ENCODE measurements around the gene TTLL6. TPM values are rescaled to one million over a fixed set of nuclear protein-coding genes. Genes with fewer than 3 reads are reported as not detected.
"Not testable (repeated sequence)": the region's sequence is repeated elsewhere in the genome, so short reads cannot be mapped to it uniquely, and the experiment has no call there.

Gene TTLL6
- polyA plus RNA-seq, 1 donor from 2014 or later: not detected

DNA sequence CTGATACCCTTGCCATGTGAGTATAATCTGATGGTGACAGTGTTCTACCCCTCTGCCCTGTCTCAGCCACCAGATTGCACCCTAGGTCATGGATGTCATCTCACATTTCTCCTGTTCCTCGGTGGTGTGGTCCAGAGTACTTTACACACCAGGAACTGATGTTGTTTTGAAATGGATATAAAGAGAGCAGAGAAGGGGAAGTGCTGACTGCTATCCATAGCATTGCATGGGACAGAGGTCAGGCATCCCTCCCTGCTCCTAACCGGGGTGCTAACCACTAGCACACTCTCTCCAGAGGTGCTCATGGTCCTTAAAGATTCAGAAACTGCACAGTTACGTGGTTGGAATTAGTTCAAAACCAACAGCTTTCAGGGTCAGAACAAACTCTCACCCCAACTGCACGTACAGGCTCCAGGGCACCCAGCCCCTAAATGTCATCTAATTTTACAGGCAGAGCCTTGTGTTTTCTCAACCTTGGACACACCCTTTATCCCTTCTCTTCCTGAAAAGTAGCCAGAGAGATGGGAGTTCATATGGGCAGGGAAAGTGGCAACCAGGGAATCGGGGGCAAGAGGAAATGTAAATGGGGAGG is 16.3 kb downstream of the TTLL6 start:
- Histone ChIP-seq H3K9me2 (ENCODE audit: insufficient read depth, low read length) (no peaks in the 10 kb centered on the region), H3K4me3 (ENCODE audit: low read length) (no peak overlapping the region), H3K4me2 (ENCODE audit: low read length) (no peak overlapping the region), H3K79me2 (replicated peaks; ENCODE audit: insufficient read depth, low read length) (no peaks in the 10 kb centered on the region), H3K9ac (ENCODE audit: low read length) (no peak overlapping the region), H2AFZ (ENCODE audit: low read depth, low read length) (no peak overlapping the region), H3K27me3 (ENCODE audit: insufficient read depth, low read depth, low read length) (no peaks in the 10 kb centered on the region), H3K9me3 (ENCODE audit: low read length) (no peaks in the 10 kb centered on the region), H3F3A (ENCODE audit: insufficient read depth, low read length, poor library complexity, severe bottlenecking) (no peaks in the 10 kb centered on the region), H3K36me3 (ENCODE audit: insufficient read depth, low read length) (no peaks in the 10 kb centered on the region), H4K20me1 (ENCODE audit: insufficient read depth) (no peaks in the 10 kb centered on the region), H3K27ac (ENCODE audit: low read length) (no peak overlapping the region)
- TF ChIP-seq SMC3 (conservative IDR thresholded peaks at IDR 0.05; ENCODE audit: poor library complexity) (no peak), POLR2AphosphoS5 (IDR thresholded peaks at IDR 0.05) (no peak), RAD21 (conservative IDR thresholded peaks at IDR 0.05) (no peak), EZH2 (IDR thresholded peaks at IDR 0.05; ENCODE audit: borderline replicate concordance, insufficient read depth, low read length, poor library complexity, severe bottlenecking) (no peak), EP300 (conservative IDR thresholded peaks at IDR 0.05; ENCODE audit: poor library complexity, severe bottlenecking) (no peak), TAF1 (IDR thresholded peaks at IDR 0.05; ENCODE audit: low read depth) (no peak), MXI1 (conservative IDR thresholded peaks at IDR 0.05; ENCODE audit: poor library complexity, severe bottlenecking) (no peak)
- TF ChIP-seq, protein P1, sequence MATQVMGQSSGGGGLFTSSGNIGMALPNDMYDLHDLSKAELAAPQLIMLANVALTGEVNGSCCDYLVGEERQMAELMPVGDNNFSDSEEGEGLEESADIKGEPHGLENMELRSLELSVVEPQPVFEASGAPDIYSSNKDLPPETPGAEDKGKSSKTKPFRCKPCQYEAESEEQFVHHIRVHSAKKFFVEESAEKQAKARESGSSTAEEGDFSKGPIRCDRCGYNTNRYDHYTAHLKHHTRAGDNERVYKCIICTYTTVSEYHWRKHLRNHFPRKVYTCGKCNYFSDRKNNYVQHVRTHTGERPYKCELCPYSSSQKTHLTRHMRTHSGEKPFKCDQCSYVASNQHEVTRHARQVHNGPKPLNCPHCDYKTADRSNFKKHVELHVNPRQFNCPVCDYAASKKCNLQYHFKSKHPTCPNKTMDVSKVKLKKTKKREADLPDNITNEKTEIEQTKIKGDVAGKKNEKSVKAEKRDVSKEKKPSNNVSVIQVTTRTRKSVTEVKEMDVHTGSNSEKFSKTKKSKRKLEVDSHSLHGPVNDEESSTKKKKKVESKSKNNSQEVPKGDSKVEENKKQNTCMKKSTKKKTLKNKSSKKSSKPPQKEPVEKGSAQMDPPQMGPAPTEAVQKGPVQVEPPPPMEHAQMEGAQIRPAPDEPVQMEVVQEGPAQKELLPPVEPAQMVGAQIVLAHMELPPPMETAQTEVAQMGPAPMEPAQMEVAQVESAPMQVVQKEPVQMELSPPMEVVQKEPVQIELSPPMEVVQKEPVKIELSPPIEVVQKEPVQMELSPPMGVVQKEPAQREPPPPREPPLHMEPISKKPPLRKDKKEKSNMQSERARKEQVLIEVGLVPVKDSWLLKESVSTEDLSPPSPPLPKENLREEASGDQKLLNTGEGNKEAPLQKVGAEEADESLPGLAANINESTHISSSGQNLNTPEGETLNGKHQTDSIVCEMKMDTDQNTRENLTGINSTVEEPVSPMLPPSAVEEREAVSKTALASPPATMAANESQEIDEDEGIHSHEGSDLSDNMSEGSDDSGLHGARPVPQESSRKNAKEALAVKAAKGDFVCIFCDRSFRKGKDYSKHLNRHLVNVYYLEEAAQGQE (IDR thresholded peaks at IDR 0.05; ENCODE audit: borderline replicate concordance): no peak
- TF ChIP-seq, protein P2, sequence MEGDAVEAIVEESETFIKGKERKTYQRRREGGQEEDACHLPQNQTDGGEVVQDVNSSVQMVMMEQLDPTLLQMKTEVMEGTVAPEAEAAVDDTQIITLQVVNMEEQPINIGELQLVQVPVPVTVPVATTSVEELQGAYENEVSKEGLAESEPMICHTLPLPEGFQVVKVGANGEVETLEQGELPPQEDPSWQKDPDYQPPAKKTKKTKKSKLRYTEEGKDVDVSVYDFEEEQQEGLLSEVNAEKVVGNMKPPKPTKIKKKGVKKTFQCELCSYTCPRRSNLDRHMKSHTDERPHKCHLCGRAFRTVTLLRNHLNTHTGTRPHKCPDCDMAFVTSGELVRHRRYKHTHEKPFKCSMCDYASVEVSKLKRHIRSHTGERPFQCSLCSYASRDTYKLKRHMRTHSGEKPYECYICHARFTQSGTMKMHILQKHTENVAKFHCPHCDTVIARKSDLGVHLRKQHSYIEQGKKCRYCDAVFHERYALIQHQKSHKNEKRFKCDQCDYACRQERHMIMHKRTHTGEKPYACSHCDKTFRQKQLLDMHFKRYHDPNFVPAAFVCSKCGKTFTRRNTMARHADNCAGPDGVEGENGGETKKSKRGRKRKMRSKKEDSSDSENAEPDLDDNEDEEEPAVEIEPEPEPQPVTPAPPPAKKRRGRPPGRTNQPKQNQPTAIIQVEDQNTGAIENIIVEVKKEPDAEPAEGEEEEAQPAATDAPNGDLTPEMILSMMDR (IDR thresholded peaks at IDR 0.05; ENCODE audit: poor library complexity, severe bottlenecking): no peak

DNA sequence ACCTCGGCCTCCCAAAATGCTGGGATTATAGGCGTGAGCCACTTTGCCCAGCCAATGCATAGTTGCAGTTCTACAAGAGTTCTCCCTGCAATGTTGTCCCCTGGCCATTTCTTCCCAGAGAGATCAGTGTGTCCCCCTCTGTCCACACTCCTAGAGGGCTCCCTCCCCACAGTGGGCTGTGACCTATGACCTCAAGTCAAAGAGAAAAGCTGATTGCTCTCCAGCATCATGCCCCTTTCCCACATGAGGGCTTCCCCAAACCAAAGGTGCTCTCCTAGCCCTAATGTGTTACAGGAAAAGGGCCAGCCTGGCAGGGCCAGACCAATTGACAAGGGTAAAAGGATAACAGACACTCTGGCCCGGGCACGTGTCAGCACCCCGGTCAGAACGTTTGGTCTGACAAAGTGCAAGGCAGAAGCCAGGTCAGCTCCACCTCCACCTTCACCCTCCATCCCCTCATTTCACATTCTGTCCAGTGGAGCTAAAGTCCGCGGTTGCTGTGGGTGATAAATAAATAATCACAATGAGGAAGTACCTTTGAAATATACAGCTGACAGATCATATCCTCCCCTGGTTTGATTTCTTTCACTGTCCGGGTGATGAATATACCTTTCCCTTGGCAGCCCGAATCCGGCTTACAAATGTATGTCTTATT is 17.8 kb downstream of the TTLL6 start:
- Histone ChIP-seq H3K9ac (ENCODE audit: low read length) (no peak overlapping the region), H3K9me2 (ENCODE audit: insufficient read depth, low read length) (no peaks in the 10 kb centered on the region), H3K27me3 (ENCODE audit: insufficient read depth, low read depth, low read length) (no peaks in the 10 kb centered on the region), H3K9me3 (ENCODE audit: low read length) (no peaks in the 10 kb centered on the region), H3F3A (ENCODE audit: insufficient read depth, low read length, poor library complexity, severe bottlenecking) (no peaks in the 10 kb centered on the region), H3K36me3 (ENCODE audit: insufficient read depth, low read length) (no peaks in the 10 kb centered on the region), H3K27ac (ENCODE audit: low read length) (no peak overlapping the region), H3K4me3 (ENCODE audit: low read length) (no peak overlapping the region), H2AFZ (ENCODE audit: low read depth, low read length) (no peak overlapping the region), H3K4me2 (ENCODE audit: low read length) (no peak overlapping the region), H4K20me1 (ENCODE audit: insufficient read depth) (no peaks in the 10 kb centered on the region), H3K79me2 (replicated peaks; ENCODE audit: insufficient read depth, low read length) (no peaks in the 10 kb centered on the region)
- no peak for TF ChIP-seq RAD21 (conservative IDR thresholded peaks at IDR 0.05)

DNA sequence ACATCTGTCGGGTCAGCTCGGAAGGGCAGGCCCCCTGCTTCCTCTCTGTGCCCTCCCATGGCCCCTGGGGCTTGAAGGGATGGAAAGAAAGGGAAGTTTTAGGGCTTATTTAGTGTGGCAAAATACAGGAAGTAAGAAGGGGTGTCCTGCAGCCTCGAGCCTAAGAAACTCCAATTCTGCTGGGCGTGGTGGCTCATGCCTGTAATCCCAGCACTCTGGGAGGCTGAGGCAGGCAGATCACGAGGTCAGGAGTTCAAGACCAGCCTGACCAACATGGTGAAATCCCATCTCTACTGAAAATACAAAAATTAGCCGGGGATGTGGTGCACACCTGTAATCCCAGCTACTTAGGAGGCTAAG is 20.9 kb downstream of the TTLL6 start:
- not testable (repeated sequence) for H2AFZ ChIP-seq (ENCODE audit: low read depth, low read length); H3K79me2 ChIP-seq (replicated peaks; ENCODE audit: insufficient read depth, low read length); H3K36me3 ChIP-seq (ENCODE audit: insufficient read depth, low read length); H3K27ac ChIP-seq (ENCODE audit: low read length); H3K9me3 ChIP-seq (ENCODE audit: low read length); H3K4me2 ChIP-seq (ENCODE audit: low read length); H3K9me2 ChIP-seq (ENCODE audit: insufficient read depth, low read length); H3K9ac ChIP-seq (ENCODE audit: low read length); H4K20me1 ChIP-seq (ENCODE audit: insufficient read depth); H3F3A ChIP-seq (ENCODE audit: insufficient read depth, low read length, poor library complexity, severe bottlenecking); H3K27me3 ChIP-seq (ENCODE audit: insufficient read depth, low read depth, low read length); H3K4me3 ChIP-seq (ENCODE audit: low read length)
